Measurements from ENCODE around the gene ZNF446.

The ZNF446 gene

DNA sequence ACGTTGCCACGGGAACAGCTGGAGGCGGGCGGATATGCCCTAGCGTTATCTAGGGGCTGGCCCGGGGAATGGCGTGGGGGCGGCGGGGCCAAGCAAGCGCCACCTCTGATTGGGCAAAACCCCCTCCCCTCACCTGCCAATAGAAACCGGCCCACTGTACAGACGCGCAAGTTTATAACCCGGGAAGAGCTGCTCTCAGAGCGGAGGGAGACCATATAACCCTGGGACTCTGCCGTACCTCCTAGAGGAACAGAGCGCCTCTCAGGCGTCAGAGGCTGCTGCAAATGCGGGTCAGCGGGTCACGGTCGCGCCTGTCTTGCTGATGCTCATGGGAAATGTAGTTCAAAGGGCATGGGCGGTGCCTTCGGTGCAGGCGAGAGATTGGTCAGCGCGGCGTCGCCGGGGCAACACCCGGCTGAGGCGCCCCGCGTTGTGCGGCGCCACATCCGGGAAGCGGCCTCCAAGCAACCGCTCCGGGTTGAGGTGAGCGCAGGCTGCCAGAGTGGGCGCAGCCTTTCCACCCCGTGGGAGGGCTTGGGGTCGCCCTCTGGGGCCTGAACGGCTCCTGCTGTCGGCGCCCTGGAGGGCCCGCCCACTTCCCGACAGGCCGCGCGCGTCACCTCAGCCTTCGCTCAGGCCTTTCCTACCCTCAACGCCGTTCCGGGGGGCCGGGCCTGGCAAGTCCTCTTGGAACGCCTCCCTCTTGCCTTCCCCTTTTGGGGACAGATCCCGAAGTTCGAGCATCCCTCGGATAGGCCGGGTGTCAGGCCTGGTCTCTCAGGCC lies at the start of gene ZNF446:
Gene ZNF446, plus strand, starts transcription at position 639 of the 784 bp plus-strand sequence. CDS start 867 bp downstream, outside the sequence.
- Histone ChIP-seq H3K4me3 (peak within 1 kb of the TSS; percentile 59 to 67), H3K36me3 (peaks cover 10 to 64% (median 32%) of the 10 kb centered on the region in 3 donors), H3K27ac (peak within 1 kb of the TSS; percentile 87 to 92)

GRCh38 chr19:58428617-58429016 lies 47.5 kb upstream of the ZNF446 start:
- Histone ChIP-seq H3K4me1 (no peaks in the 10 kb centered on the region), H3K9me3 (peaks cover 34 to 88% (median 75%) of the 10 kb centered on the region in 3 donors)
- DNase-seq: no peak

More for the DNA sequence above, at the start of gene ZNF446:
- no peaks in the 10 kb centered on the region for H3K27me3 ChIP-seq
- no peaks in the 10 kb centered on the region for H3K9me3 ChIP-seq
- DNase-seq: peak; percentile 99
- intact Hi-C loops (cut with DNase I; ENCODE audit: low total_unique reads): loop anchor here (5.0 kb wide), 1 partner anchor 41 kb away; the partner anchor contains the start of gene ZBTB45
- peaks cover 0 to 24% (median 17%) of the 10 kb centered on the region in 4 donors for H3K4me1 ChIP-seq
- TF ChIP-seq, protein P1, sequence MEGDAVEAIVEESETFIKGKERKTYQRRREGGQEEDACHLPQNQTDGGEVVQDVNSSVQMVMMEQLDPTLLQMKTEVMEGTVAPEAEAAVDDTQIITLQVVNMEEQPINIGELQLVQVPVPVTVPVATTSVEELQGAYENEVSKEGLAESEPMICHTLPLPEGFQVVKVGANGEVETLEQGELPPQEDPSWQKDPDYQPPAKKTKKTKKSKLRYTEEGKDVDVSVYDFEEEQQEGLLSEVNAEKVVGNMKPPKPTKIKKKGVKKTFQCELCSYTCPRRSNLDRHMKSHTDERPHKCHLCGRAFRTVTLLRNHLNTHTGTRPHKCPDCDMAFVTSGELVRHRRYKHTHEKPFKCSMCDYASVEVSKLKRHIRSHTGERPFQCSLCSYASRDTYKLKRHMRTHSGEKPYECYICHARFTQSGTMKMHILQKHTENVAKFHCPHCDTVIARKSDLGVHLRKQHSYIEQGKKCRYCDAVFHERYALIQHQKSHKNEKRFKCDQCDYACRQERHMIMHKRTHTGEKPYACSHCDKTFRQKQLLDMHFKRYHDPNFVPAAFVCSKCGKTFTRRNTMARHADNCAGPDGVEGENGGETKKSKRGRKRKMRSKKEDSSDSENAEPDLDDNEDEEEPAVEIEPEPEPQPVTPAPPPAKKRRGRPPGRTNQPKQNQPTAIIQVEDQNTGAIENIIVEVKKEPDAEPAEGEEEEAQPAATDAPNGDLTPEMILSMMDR (IDR thresholded peaks at IDR 0.05): peak in 1 of 2 experiments; percentile 11

DNA sequence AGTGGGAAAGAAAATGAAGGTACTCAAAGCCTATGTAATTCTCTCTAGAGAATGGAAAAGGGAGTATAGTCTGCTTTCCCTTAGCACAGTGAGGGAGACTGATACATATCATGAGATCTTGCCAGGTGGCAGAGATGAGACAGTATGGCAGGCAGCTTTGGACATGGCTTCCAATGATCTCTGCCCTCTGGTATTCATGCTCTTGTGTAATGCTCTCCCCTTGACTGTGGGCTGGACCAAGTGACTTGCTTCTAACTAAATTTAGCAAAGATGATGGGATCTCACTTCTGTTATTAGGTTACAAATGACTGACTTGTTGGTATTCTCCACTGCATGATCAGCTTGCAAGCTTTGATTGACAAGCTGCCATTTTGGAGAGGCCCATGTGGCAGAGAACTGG lies 46.4 kb upstream of the ZNF446 start:
- no peak overlapping the region for H3K4me3 ChIP-seq
- DNase-seq: no peak

More at GRCh38 chr19:58428617-58429016, 47.5 kb upstream of the ZNF446 start:
- H3K27ac ChIP-seq: no peak overlapping the region
- TF ChIP-seq, protein P1 (IDR thresholded peaks at IDR 0.05): no peak
- intact Hi-C loops (cut with DNase I; ENCODE audit: low total_unique reads): no loop called here
- H3K4me3 ChIP-seq: no peak overlapping the region
- H3K36me3 ChIP-seq: peaks cover 40 to 58% (median 45%) of the 10 kb centered on the region in 3 donors
- no peaks in the 10 kb centered on the region for H3K27me3 ChIP-seq

DNA sequence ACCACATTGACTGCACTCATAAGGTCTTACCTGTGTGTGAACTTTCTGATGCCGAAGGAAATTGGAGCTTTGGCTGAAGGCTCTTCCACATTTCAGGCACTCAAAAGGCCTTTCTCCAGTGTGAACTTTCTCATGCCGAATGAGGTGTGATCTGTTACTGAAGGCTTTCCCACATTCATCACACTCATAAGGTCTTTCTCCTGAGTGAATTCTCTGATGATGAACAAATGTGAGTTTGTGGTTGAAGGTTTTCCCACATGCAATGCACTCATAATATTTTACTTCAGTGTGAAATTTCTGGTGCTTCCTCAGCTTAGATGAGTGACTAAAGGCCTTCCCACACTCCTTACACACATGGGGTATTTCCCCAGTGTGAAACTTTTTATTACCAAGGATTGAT lies 41.9 kb upstream of the ZNF446 start:
- no peak overlapping the region for H3K27ac ChIP-seq
- no peaks in the 10 kb centered on the region for H3K27me3 ChIP-seq
- peaks cover 36 to 100% (median 97%) of the 10 kb centered on the region in 3 donors for H3K9me3 ChIP-seq
- no peak for DNase-seq
- TF ChIP-seq, protein P1 (IDR thresholded peaks at IDR 0.05): no peak
- H3K36me3 ChIP-seq: peaks cover 86 to 98% (median 87%) of the 10 kb centered on the region in 3 donors
- intact Hi-C loops (cut with DNase I; ENCODE audit: low total_unique reads): no loop called here
- H3K4me1 ChIP-seq: peaks cover 0 to 2% (median under 1%) of the 10 kb centered on the region in 4 donors
- H3K4me3 ChIP-seq: no peak overlapping the region

More for the DNA sequence above, 46.4 kb upstream of the ZNF446 start:
- intact Hi-C loops (cut with DNase I; ENCODE audit: low total_unique reads): no loop called here
- no peaks in the 10 kb centered on the region for H3K4me1 ChIP-seq
- H3K27me3 ChIP-seq: no peaks in the 10 kb centered on the region
- no peak overlapping the region for H3K27ac ChIP-seq
- TF ChIP-seq, protein P1 (IDR thresholded peaks at IDR 0.05): no peak
- peaks cover 45 to 97% (median 86%) of the 10 kb centered on the region in 3 donors for H3K9me3 ChIP-seq
- peaks cover 52 to 69% (median 56%) of the 10 kb centered on the region in 3 donors for H3K36me3 ChIP-seq

- intact Hi-C loops (cut with DNase I; ENCODE audit: low total_unique reads): no loop called here
Measured at GRCh38 chr19:58439576-58440554, 36.3 kb upstream of the ZNF446 start, which contains the start of gene ZNF132. Gene ZNF132, minus strand, starts transcription at chr19:58440153. Its CDS starts 332 bp downstream, at chr19:58439821.

More at GRCh38 chr19:58439576-58440554, 36.3 kb upstream of the ZNF446 start, which contains the start of gene ZNF132:
- H3K4me1 ChIP-seq: peaks cover 0 to 17% (median 11%) of the 10 kb centered on the region in 4 donors
- peak within 1 kb of the TSS; percentile 76 to 81 for H3K27ac ChIP-seq
- peaks cover 0 to 47% (median 44%) of the 10 kb centered on the region in 3 donors for H3K9me3 ChIP-seq
- no peaks in the 10 kb centered on the region for H3K27me3 ChIP-seq
- H3K36me3 ChIP-seq: peaks cover 32 to 42% (median 35%) of the 10 kb centered on the region in 3 donors
- TF ChIP-seq, protein P1 (IDR thresholded peaks at IDR 0.05): no peak
- DNase-seq: peak; percentile 99
- peak within 1 kb of the TSS; percentile 56 to 57 for H3K4me3 ChIP-seq
